IMR-90 (cell line): Measurements from ENCODE around the gene KCNAB1. TPM values are rescaled to one million over a fixed set of nuclear protein-coding genes. Genes with fewer than 3 reads are reported as not detected.

ENCODE experiments used
- ATAC-seq: fragments of 200-7000 bp; cut with Tn5 transposase; 2 replicates; pipeline ENCODE4 v1.9.1; 2020; ENCODE audit warnings: low read depth, mild to moderate bottlenecking, moderate library complexity
- BruUV-seq: library from RNA; stranded (reverse); fragments of 400-500 nt; replicated peaks from 2 replicates; lab custom pipeline; 2021; lab: Mats Ljungman, UMichigan
- CTCF ChIA-PET: fragments of 300-600 bp; formaldehyde crosslinking; extraction: SDS; loops from one replicate; lab custom pipeline; 2021; ENCODE audit warnings: antibody characterized with exemption; lab: Yijun Ruan, JAX
- POLR2A ChIA-PET: fragments of 300-600 bp; sonication (Branson Sonifier 250); formaldehyde crosslinking; loops from one replicate; lab custom pipeline; 2022; ENCODE audit warnings: antibody characterized with exemption; ENCODE audit not compliant: unreplicated experiment; lab: Charles Lee
- DNase-seq: peaks from one replicate; pipeline ENCODE4 v3.0.0; 2013
- H2AFZ ChIP-seq: replicated peaks from 2 replicates; pipeline ENCODE3; 2013; ENCODE audit warnings: low read length, mild to moderate bottlenecking; ENCODE audit not compliant: poor library complexity
- H2AK5ac ChIP-seq: 2 replicates; pipeline ENCODE4 v1.6.1; 2013; ENCODE audit warnings: low read depth, low read length, inconsistent platforms
- H2AK9ac ChIP-seq: replicated peaks from 2 replicates; pipeline ENCODE3; 2013; ENCODE audit warnings: mild to moderate bottlenecking, low read depth, low read length, moderate library complexity; ENCODE audit not compliant: poor library complexity
- H2BK120ac ChIP-seq: 2 replicates; pipeline ENCODE4 v1.6.1; 2013; ENCODE audit warnings: low read depth, low read length, inconsistent platforms
- H2BK15ac ChIP-seq: 3 replicates; pipeline ENCODE4 v1.6.1; 2013; ENCODE audit warnings: low read depth, low read length, inconsistent platforms
- H2BK20ac ChIP-seq: 2 replicates; pipeline ENCODE4 v1.6.1; 2013; ENCODE audit warnings: low read depth, mild to moderate bottlenecking, inconsistent platforms, low read length, moderate library complexity
- H2BK5ac ChIP-seq: 2 replicates; pipeline ENCODE4 v1.6.1; 2013; ENCODE audit warnings: mild to moderate bottlenecking, low read depth, low read length, inconsistent platforms; ENCODE audit not compliant: poor library complexity, severe bottlenecking
- H3K14ac ChIP-seq: replicated peaks from 2 replicates; pipeline ENCODE4 v1.6.1; 2013; ENCODE audit warnings: low read depth, low read length, inconsistent platforms
- H3K18ac ChIP-seq: 2 replicates; pipeline ENCODE4 v1.6.1; 2013; ENCODE audit warnings: low read depth, low read length, control low read depth
- H3K23ac ChIP-seq: 2 replicates; pipeline ENCODE4 v1.6.1; 2013; ENCODE audit warnings: low read depth, low read length, inconsistent platforms
- H3K27ac ChIP-seq: 2 replicates; pipeline ENCODE4 v1.5.1; 2013; ENCODE audit warnings: mild to moderate bottlenecking, control low read depth, low read length; ENCODE audit not compliant: insufficient read depth
- H3K27me3 ChIP-seq: 2 replicates; pipeline ENCODE4 v1.6.1; 2013; ENCODE audit warnings: low read length; ENCODE audit not compliant: control insufficient read depth, insufficient read depth
- H3K36me3 ChIP-seq: 2 replicates; pipeline ENCODE4 v1.6.1; 2013; ENCODE audit warnings: low read length, mixed read lengths; ENCODE audit not compliant: control insufficient read depth, insufficient read depth
- H3K4ac ChIP-seq: 2 replicates; pipeline ENCODE4 v1.6.1; 2013; ENCODE audit warnings: low read depth, low read length, inconsistent platforms
- H3K4me1 ChIP-seq: 2 replicates; pipeline ENCODE4 v1.6.1; 2013; ENCODE audit warnings: low read length, mixed read lengths; ENCODE audit not compliant: control insufficient read depth, insufficient read depth
- H3K4me2 ChIP-seq: 2 replicates; pipeline ENCODE4 v1.6.1; 2013; ENCODE audit warnings: low read depth, mild to moderate bottlenecking, control low read depth, low read length, moderate library complexity
- H3K4me3 ChIP-seq: 2 replicates; pipeline ENCODE4 v1.5.1; 2013; ENCODE audit warnings: low read depth, mild to moderate bottlenecking, control low read depth, low read length, moderate library complexity; ENCODE audit not compliant: insufficient read depth
- H3K56ac ChIP-seq: 2 replicates; pipeline ENCODE4 v1.6.1; 2013; ENCODE audit warnings: low read length, inconsistent platforms; ENCODE audit not compliant: insufficient read depth; ENCODE audit errors: extremely low read depth
- H3K79me1 ChIP-seq, 2 experiments: 2 replicates each; pipeline ENCODE4 v1.6.1; 2013; ENCODE audit warnings: low read length in 2 of 2, inconsistent platforms in 1 of 2, low read depth in 1 of 2
- H3K9ac ChIP-seq: 2 replicates; pipeline ENCODE4 v1.6.1; 2013; ENCODE audit warnings: low read depth, low read length, control low read depth
- H3K9me1 ChIP-seq: 2 replicates; pipeline ENCODE4 v1.6.1; 2013; ENCODE audit warnings: low read length, inconsistent platforms; ENCODE audit not compliant: insufficient read depth
- H3K9me3 ChIP-seq: 2 replicates; pipeline ENCODE4 v1.6.1; 2013; ENCODE audit warnings: low read length; ENCODE audit not compliant: control insufficient read depth, insufficient read depth
- H4K20me1 ChIP-seq: 2 replicates; pipeline ENCODE4 v1.6.1; 2013; ENCODE audit warnings: low read length, inconsistent platforms; ENCODE audit not compliant: insufficient read depth
- H4K5ac ChIP-seq: 2 replicates; pipeline ENCODE4 v1.6.1; 2013; ENCODE audit warnings: mild to moderate bottlenecking, low read depth, low read length, control low read depth
- H4K8ac ChIP-seq, 2 experiments: 2 replicates each; pipeline ENCODE4 v1.6.1; 2013; ENCODE audit warnings: low read depth in 2 of 2, low read length in 2 of 2, control low read depth in 1 of 2, inconsistent platforms in 1 of 2
- H4K91ac ChIP-seq: 2 replicates; pipeline ENCODE4 v1.6.1; 2013; ENCODE audit warnings: low read depth, low read length, inconsistent platforms; ENCODE audit not compliant: insufficient read depth
- CTCF ChIP-seq: conservative IDR thresholded peaks from 2 replicates; pipeline ENCODE4 v1.5.1; 2012; ENCODE audit warnings: mild to moderate bottlenecking, low read depth, low read length, improper control_type of control experiment
- ELK1 ChIP-seq: fragments of 150-350 bp; IDR thresholded peaks from 2 replicates; pipeline ENCODE4 v1.6.1; 2016; ENCODE audit warnings: low read depth, mild to moderate bottlenecking, low read length, moderate library complexity, borderline replicate concordance
- FOS ChIP-seq: fragments of 150-350 bp; IDR thresholded peaks from 2 replicates; pipeline ENCODE4 v1.6.1; 2016; ENCODE audit warnings: low read depth, low read length
- MAFK ChIP-seq: IDR thresholded peaks from 2 replicates; pipeline ENCODE4 v1.6.1; 2012; ENCODE audit warnings: low read depth, low read length, improper control_type of control experiment
- MAZ ChIP-seq: IDR thresholded peaks from 2 replicates; pipeline ENCODE4 v1.6.1; 2012; ENCODE audit warnings: low read depth, mild to moderate bottlenecking, low read length, improper control_type of control experiment, moderate library complexity, borderline replicate concordance
- NFE2L2 ChIP-seq: fragments of 150-350 bp; IDR thresholded peaks from 2 replicates; pipeline ENCODE4 v1.6.1; 2016; ENCODE audit warnings: low read depth, mild to moderate bottlenecking, low read length
- POLR2A ChIP-seq: IDR thresholded peaks from 2 replicates; pipeline ENCODE4 v1.6.1; 2012; ENCODE audit warnings: mild to moderate bottlenecking, low read depth, low read length
- RAD21 ChIP-seq: IDR thresholded peaks from 2 replicates; pipeline ENCODE4 v1.6.1; 2012; ENCODE audit warnings: low read length, improper control_type of control experiment
- SMC3 ChIP-seq: fragments of 150-350 bp; IDR thresholded peaks from 2 replicates; pipeline ENCODE4 v1.6.1; 2016; ENCODE audit warnings: low read depth, mild to moderate bottlenecking, antibody characterized with exemption, low read length, moderate library complexity
- WGBS, 2 experiments: methylation state at CpG; one replicate each; pipeline versions ENCODE4 v1.1.5 to v1.1.7; 2013; ENCODE audit warnings: missing lambda C conversion rate in 2 of 2; ENCODE audit not compliant: insufficient read length in 1 of 2; ENCODE audit errors: extremely low coverage in 2 of 2; 5-methylcytosine and 5-hydroxymethylcytosine counted together
- dilution Hi-C: fragments of 300-500 bp; cut with HindIII; formaldehyde crosslinking; loops from one replicate; pipeline ENCODE4 v1.14.3; 2018; ENCODE audit warnings: low sequenced_read_pairs; ENCODE audit not compliant: unreplicated experiment
- in situ Hi-C: fragments of 300-500 bp; cut with MboI; formaldehyde crosslinking; loops from 3 replicates; pipeline ENCODE4 v1.14.3; 2019; ENCODE audit warnings: low sequenced_read_pairs, inconsistent platforms, mixed read lengths
- intact Hi-C: fragments of 100-400 bp; cut with micrococcal nuclease; formaldehyde crosslinking; loops from 2 replicates; pipeline ENCODE4 v1.10.0; 2022
- polyA plus RNA-seq, 3 experiments: library from polyadenylated mRNA; depleted of rRNA; stranded (reverse); fragments of >200 nt; gene quantifications; 2 replicates each; pipeline ENCODE4 v1.2.3, GENCODE V29; 2012; ENCODE audit warnings: low replicate concordance in 1 of 3
- total RNA-seq: library from RNA; depleted of rRNA; stranded (reverse); fragments of >200 nt; gene quantifications from 2 replicates; pipeline ENCODE4 v1.2.3, GENCODE V29; 2012
- TF ChIP-seq, protein P1 (sequence below): fragments of 150-350 bp; IDR thresholded peaks from 2 replicates; pipeline ENCODE4 v1.6.1; 2017; ENCODE audit warnings: mild to moderate bottlenecking, antibody characterized with exemption, low read length, low read depth

Gene KCNAB1
- total and polyA plus RNA-seq, 2 of the 4 experiments (the other 2 are of a cell fraction), result under 0.01 to 0.07 TPM

DNA sequence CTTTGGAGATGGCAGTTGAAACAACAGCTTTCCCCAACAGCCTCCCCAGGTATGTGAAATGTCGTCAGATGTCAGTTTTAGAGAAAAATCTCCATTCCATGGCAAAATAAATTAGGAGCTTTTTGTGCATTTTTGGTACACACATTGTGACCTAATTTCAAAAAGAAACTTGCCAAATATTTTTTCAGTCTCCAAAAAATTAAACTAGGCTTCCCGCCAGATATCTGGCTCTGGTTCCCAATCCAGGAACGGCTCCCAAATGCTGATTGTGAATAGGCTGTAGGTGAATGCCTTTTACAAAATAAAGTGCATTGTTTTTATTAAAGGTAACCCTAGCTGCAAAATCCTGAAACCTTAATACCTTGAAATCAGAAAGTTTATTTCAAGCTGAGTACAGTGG is 10.9 kb downstream of the KCNAB1 start:
- in situ Hi-C loops, result no loop called here
- no peak for DNase-seq

More for the DNA sequence above, 10.9 kb downstream of the KCNAB1 start:
- H2BK120ac ChIP-seq, result no peak overlapping the region
- H3K4me3 ChIP-seq, result no peak overlapping the region
- H4K20me1 ChIP-seq, result no peaks in the 10 kb centered on the region
- H3K27ac ChIP-seq, result no peak overlapping the region
- WGBS, 2 experiments, result no CpG with 5 or more reads among the region's 3 CpGs
- no peak for ATAC-seq
- no peak overlapping the region for H4K5ac ChIP-seq
- no peak overlapping the region for H2BK15ac ChIP-seq
- no peak overlapping the region for H2AK9ac ChIP-seq
- TF ChIP-seq, protein P1, sequence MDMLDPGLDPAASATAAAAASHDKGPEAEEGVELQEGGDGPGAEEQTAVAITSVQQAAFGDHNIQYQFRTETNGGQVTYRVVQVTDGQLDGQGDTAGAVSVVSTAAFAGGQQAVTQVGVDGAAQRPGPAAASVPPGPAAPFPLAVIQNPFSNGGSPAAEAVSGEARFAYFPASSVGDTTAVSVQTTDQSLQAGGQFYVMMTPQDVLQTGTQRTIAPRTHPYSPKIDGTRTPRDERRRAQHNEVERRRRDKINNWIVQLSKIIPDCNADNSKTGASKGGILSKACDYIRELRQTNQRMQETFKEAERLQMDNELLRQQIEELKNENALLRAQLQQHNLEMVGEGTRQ, result no peak
- TF ChIP-seq MAZ (no peak), CTCF (no peak), NFE2L2 (no peak), RAD21 (no peak), SMC3 (no peak), MAFK (no peak), ELK1 (no peak), FOS (no peak), POLR2A (no peak)
- no peaks in the 10 kb centered on the region for H3K36me3 ChIP-seq
- POLR2A ChIA-PET, result no interaction called here
- no peak overlapping the region for H2AK5ac ChIP-seq
- no peak overlapping the region for H3K9ac ChIP-seq
- H2BK20ac ChIP-seq, result no peak overlapping the region
- H3K4ac ChIP-seq, result no peak overlapping the region
- peaks cover 7% of the 10 kb centered on the region for H3K27me3 ChIP-seq
- H3K4me1 ChIP-seq, result no peaks in the 10 kb centered on the region
- H4K91ac ChIP-seq, result no peak overlapping the region
- dilution Hi-C loops (no loop called here), intact Hi-C loops (no loop called here)
- no peak overlapping the region for H3K18ac ChIP-seq
- H4K8ac ChIP-seq, result no peak overlapping the region
- H3K9me1 ChIP-seq, result no peaks in the 10 kb centered on the region
- H3K56ac ChIP-seq, result no peak overlapping the region
- no peak overlapping the region for H2BK5ac ChIP-seq
- H3K14ac ChIP-seq, result no peak overlapping the region
- no peaks in the 10 kb centered on the region for H3K79me1 ChIP-seq
- CTCF ChIA-PET, result no interaction called here
- no TSS peak for BruUV-seq
- no peaks in the 10 kb centered on the region for H3K9me3 ChIP-seq
- no peak overlapping the region for H2AFZ ChIP-seq
- H3K4me2 ChIP-seq, result no peak overlapping the region
- H3K23ac ChIP-seq, result no peak overlapping the region
